Activated naive CD8-positive, alpha-beta T cell treated with anti-CD3 and anti-CD28 coated beads for 36 hours (primary cell): Measurements from ENCODE around the gene GRIPAP1. TPM values are rescaled to one million over a fixed set of nuclear protein-coding genes. Genes with fewer than 3 reads are reported as not detected.
"Not testable (repeated sequence)": the region's sequence is repeated elsewhere in the genome, so short reads cannot be mapped to it uniquely, and the experiment has no call there.

Source experiments
- DNase-seq: peaks from one replicate; pipeline ENCODE4 v3.0.0; 2021
- H3K27ac Mint-ChIP-seq: one replicate; pipeline ENCODE4 v1.8.0; 2022; ENCODE audit warnings: mild to moderate bottlenecking, moderate library complexity, mixed read lengths
- H3K27me3 Mint-ChIP-seq: one replicate; pipeline ENCODE4 v1.8.0; 2022; ENCODE audit warnings: mild to moderate bottlenecking, mixed read lengths
- H3K36me3 Mint-ChIP-seq: one replicate; pipeline ENCODE4 v1.8.0; 2021; ENCODE audit warnings: mild to moderate bottlenecking, mixed read lengths
- H3K4me1 Mint-ChIP-seq: one replicate; pipeline ENCODE4 v1.8.0; 2021; ENCODE audit warnings: mixed read lengths
- H3K4me3 Mint-ChIP-seq: one replicate; pipeline ENCODE4 v1.8.0; 2022; ENCODE audit warnings: mild to moderate bottlenecking, moderate library complexity, mixed read lengths
- H3K9me3 Mint-ChIP-seq: one replicate; pipeline ENCODE4 v1.8.0; 2022; ENCODE audit warnings: mixed read lengths
- total RNA-seq, 2 experiments: library from RNA; stranded (reverse); gene quantifications; one replicate each; pipeline ENCODE4 v1.2.3, GENCODE V29; 2021

Gene GRIPAP1
- total RNA-seq, 2 experiments from 2014 or later = 53.7 to 54.3 TPM

DNA sequence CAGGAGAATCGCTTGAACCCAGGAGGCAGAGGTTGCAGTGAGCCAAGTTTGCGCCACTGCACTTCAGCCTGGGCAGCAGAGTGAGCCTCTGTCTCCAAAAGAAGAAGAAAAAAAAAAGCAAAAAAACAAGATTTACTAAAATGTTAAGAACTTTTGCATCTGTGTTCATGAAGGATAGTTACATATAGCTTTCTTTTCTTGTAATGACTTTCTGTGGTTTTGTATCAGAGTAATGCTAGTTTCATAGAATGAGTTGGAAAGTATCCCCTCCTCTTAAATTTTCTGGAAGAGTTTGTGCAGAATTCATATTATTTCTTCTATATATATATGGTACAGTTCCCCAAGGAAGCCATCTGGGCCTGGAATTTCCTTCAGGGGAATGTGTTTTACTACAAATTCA is 17.0 kb upstream of the GRIPAP1 start:
- Mint-ChIP-seq H3K27ac (no peak overlapping the region), H3K4me3 (no peak overlapping the region), H3K27me3 (no peaks in the 10 kb centered on the region), H3K9me3 (no peaks in the 10 kb centered on the region), H3K4me1 (no peaks in the 10 kb centered on the region), H3K36me3 (no peaks in the 10 kb centered on the region)
- DNase-seq = no peak

DNA sequence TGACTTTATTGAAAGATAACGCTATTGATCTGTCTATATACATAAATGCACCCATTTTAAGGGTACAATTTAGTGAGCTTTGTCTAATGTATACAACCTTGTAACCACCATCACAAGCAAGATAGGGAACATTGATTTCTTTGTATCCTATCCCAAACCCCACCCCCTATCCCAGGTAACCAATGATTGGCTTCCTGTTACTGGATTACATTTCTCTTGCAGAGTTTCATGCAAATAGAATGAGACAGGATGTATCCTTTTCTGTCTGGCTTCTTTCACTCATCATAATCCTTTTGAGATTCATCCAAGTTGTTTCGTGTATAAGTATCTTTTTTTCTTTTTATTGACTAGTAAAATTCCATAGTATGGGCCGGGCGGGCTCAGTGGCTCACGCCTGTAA is 1.6 kb upstream of the GRIPAP1 start:
- H3K4me3 Mint-ChIP-seq = peak overlapping the region; percentile 42

GRCh38 chrX:49001521-49002090 is 458 bp downstream of the GRIPAP1 start:
- Mint-ChIP-seq H3K4me1 (peaks cover 25% of the 10 kb centered on the region), H3K27me3 (no peaks in the 10 kb centered on the region), H3K4me3 (peak overlapping the region; percentile 99), H3K36me3 (peaks cover 34% of the 10 kb centered on the region), H3K9me3 (no peaks in the 10 kb centered on the region), H3K27ac (peak overlapping the region; percentile 99)
- peak; percentile 58 for DNase-seq

More for the DNA sequence above, 1.6 kb upstream of the GRIPAP1 start:
- no peaks in the 10 kb centered on the region for H3K27me3 Mint-ChIP-seq
- peaks cover 13% of the 10 kb centered on the region for H3K4me1 Mint-ChIP-seq
- no peak for DNase-seq
- peak overlapping the region; percentile 20 for H3K27ac Mint-ChIP-seq
- no peaks in the 10 kb centered on the region for H3K9me3 Mint-ChIP-seq
- peaks cover 15% of the 10 kb centered on the region for H3K36me3 Mint-ChIP-seq

GRCh38 chrX:49000636-49001035 is 1.4 kb downstream of the GRIPAP1 start:
- no peaks in the 10 kb centered on the region for H3K27me3 Mint-ChIP-seq
- H3K4me3 Mint-ChIP-seq = peak overlapping the region; percentile 99
- H3K36me3 Mint-ChIP-seq = peaks cover 37% of the 10 kb centered on the region
- H3K27ac Mint-ChIP-seq = peak overlapping the region; percentile 99
- no peak for DNase-seq
- H3K9me3 Mint-ChIP-seq = no peaks in the 10 kb centered on the region
- peaks cover 26% of the 10 kb centered on the region for H3K4me1 Mint-ChIP-seq

DNA sequence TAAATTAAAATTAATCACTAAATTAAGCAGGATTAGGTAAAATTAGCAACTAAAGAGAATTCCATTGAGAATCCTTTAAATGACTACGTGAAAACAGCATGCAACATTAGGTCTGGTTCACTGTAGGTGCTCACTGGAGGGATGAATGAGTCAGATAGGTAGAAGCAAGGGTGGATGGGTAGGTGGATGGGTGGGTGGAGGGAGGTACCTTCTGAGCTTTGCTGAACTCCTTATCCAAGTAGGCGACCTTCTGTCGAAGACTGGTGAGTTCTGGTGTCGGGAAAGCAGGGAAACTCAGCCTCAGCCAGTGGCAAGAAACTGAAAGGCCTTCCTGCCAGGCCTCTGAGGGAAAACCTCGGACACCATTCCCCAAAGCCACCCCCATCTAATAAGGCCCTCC is 3.0 kb downstream of the GRIPAP1 start:
- no peak overlapping the region for H3K4me3 Mint-ChIP-seq
- H3K9me3 Mint-ChIP-seq = no peaks in the 10 kb centered on the region
- no peak for DNase-seq
- H3K27me3 Mint-ChIP-seq = no peaks in the 10 kb centered on the region
- peaks cover 28% of the 10 kb centered on the region for H3K4me1 Mint-ChIP-seq
- peaks cover 40% of the 10 kb centered on the region for H3K36me3 Mint-ChIP-seq
- no peak overlapping the region for H3K27ac Mint-ChIP-seq

DNA sequence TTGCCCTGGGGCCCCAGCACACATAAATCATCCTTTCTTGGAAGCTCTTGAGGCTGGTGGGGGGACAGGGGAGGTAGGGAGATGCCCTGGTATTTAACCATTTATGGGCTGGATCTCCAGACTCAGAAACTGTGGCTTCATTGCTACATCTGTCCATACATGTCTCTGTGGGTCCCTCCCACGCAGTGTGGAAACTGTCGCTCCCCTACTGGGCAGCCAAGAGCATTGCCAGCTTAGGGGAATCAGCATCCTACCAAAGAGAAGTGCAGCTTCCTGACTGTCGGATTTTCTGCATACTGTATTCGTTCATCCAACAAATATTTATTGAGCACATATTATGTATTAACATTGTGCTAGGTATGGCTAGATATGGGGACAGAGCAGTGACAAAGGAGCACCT is 3.7 kb downstream of the GRIPAP1 start:
- Mint-ChIP-seq H3K4me3 (no peak overlapping the region), H3K27me3 (no peaks in the 10 kb centered on the region), H3K27ac (no peak overlapping the region), H3K9me3 (no peaks in the 10 kb centered on the region), H3K4me1 (peaks cover 28% of the 10 kb centered on the region), H3K36me3 (peaks cover 40% of the 10 kb centered on the region)
- DNase-seq = no peak

DNA sequence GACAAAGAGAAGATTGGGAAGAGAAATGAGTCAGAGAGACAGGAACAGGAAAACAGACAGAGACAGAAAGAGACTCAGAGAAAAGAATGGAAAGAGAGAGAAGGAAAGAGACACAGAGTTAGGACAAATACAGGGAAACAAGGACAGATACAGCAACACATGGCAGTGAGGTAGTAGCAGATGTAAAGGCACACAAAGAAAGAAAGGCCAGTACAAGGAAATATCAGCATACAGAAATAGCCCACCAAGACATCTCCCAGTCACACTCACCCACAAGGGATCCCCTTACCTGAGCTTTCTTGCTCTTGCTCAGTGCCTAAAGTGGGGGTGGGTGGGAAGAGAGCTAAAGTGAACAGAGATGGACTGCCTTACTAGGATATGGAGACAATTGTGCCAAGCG is 4.2 kb downstream of the GRIPAP1 start:
- Mint-ChIP-seq H3K36me3 (peaks cover 40% of the 10 kb centered on the region), H3K9me3 (no peaks in the 10 kb centered on the region), H3K27me3 (no peaks in the 10 kb centered on the region), H3K27ac (peak overlapping the region; percentile 14), H3K4me3 (peak overlapping the region; percentile 14), H3K4me1 (peaks cover 28% of the 10 kb centered on the region)
- DNase-seq = no peak

GRCh38 chrX:48997455-48997854 is 4.6 kb downstream of the GRIPAP1 start:
- H3K4me1 Mint-ChIP-seq = peaks cover 24% of the 10 kb centered on the region
- H3K27ac Mint-ChIP-seq = peak overlapping the region; percentile 36
- peaks cover 40% of the 10 kb centered on the region for H3K36me3 Mint-ChIP-seq
- H3K27me3 Mint-ChIP-seq = no peaks in the 10 kb centered on the region
- no peak for DNase-seq
- no peaks in the 10 kb centered on the region for H3K9me3 Mint-ChIP-seq
- H3K4me3 Mint-ChIP-seq = peak overlapping the region; percentile 14

GRCh38 chrX:48996969-48997368 is 5.1 kb downstream of the GRIPAP1 start:
- H3K36me3 Mint-ChIP-seq = peaks cover 39% of the 10 kb centered on the region
- H3K27ac Mint-ChIP-seq = no peak overlapping the region
- no peaks in the 10 kb centered on the region for H3K9me3 Mint-ChIP-seq
- H3K4me3 Mint-ChIP-seq = no peak overlapping the region
- H3K27me3 Mint-ChIP-seq = no peaks in the 10 kb centered on the region
- DNase-seq = no peak
- H3K4me1 Mint-ChIP-seq = peaks cover 24% of the 10 kb centered on the region

DNA sequence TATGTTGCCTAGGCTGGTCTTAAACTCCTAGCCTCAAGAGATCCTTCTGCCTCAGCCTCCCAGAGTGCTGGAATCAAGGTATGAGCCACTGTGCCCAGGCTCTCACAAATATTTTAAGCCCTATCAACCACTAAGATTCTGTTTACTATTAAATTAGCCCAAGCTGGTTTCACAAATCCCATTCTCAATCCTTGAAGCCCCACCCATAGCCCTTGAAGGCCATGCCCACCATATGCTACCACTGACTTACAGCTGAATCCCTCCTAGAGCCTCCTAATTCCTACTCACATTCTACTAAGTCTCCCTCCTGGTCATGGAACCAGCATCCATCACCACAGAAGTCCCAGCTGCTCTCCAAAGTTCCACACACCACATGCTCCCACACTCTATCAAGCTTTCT is 9.7 kb downstream of the GRIPAP1 start:
- Mint-ChIP-seq H3K27me3 (no peaks in the 10 kb centered on the region), H3K9me3 (no peaks in the 10 kb centered on the region), H3K27ac (no peak overlapping the region), H3K36me3 (peaks cover 20% of the 10 kb centered on the region), H3K4me3 (no peak overlapping the region), H3K4me1 (peaks cover 5% of the 10 kb centered on the region)
- DNase-seq = no peak

GRCh38 chrX:48989483-48989882 is 12.6 kb downstream of the GRIPAP1 start:
- H3K36me3 Mint-ChIP-seq = peaks cover 11% of the 10 kb centered on the region
- H3K4me1 Mint-ChIP-seq = no peaks in the 10 kb centered on the region
- no peaks in the 10 kb centered on the region for H3K9me3 Mint-ChIP-seq
- no peak overlapping the region for H3K27ac Mint-ChIP-seq
- DNase-seq = no peak
- H3K4me3 Mint-ChIP-seq = no peak overlapping the region
- H3K27me3 Mint-ChIP-seq = no peaks in the 10 kb centered on the region

- no peak overlapping the region for H3K4me3 Mint-ChIP-seq
- H3K36me3 Mint-ChIP-seq = peaks cover 14% of the 10 kb centered on the region
- H3K27ac Mint-ChIP-seq = no peak overlapping the region
- H3K9me3 Mint-ChIP-seq = no peaks in the 10 kb centered on the region
- H3K4me1 Mint-ChIP-seq = no peaks in the 10 kb centered on the region
- no peak for DNase-seq
- no peaks in the 10 kb centered on the region for H3K27me3 Mint-ChIP-seq
These were observed 18.2 kb downstream of the GRIPAP1 start for GRCh38 chrX:48983896-48984295.

- Mint-ChIP-seq H3K36me3 (peaks cover 8% of the 10 kb centered on the region), H3K27me3 (no peaks in the 10 kb centered on the region), H3K4me1 (no peaks in the 10 kb centered on the region), H3K9me3 (no peaks in the 10 kb centered on the region), H3K4me3 (no peak overlapping the region), H3K27ac (no peak overlapping the region)
- no peak for DNase-seq
These were observed 19.0 kb downstream of the GRIPAP1 start for GRCh38 chrX:48983081-48983480.

GRCh38 chrX:48981178-48981577 is 20.9 kb downstream of the GRIPAP1 start:
- Mint-ChIP-seq H3K36me3 (peaks cover 8% of the 10 kb centered on the region), H3K27ac (no peak overlapping the region), H3K27me3 (no peaks in the 10 kb centered on the region)

DNA sequence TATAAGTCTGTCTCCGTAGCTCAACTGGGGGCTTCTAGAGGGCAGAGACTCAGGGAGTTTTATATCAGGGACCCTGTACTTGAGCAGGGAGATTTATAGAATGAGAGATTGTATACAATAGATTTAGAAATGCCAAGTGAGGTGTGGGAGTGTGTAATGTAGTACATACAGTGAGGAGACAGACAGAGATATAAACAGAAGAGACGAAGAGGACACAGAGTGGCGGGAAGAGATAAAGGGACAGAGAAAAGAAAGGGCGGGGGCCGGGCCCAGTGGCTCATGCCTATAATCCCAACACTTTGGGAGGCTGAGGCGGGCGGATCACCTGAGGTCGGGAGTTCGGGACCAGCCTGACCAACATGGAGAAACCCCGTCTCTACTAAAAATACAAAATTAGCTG is 21.7 kb downstream of the GRIPAP1 start:
- not testable (repeated sequence) for H3K9me3 Mint-ChIP-seq, DNase-seq, H3K36me3 Mint-ChIP-seq, H3K4me1 Mint-ChIP-seq, H3K4me3 Mint-ChIP-seq, H3K27me3 Mint-ChIP-seq, H3K27ac Mint-ChIP-seq

More at GRCh38 chrX:48981178-48981577, 20.9 kb downstream of the GRIPAP1 start:
- no peak overlapping the region for H3K4me3 Mint-ChIP-seq
- H3K4me1 Mint-ChIP-seq = no peaks in the 10 kb centered on the region
- no peaks in the 10 kb centered on the region for H3K9me3 Mint-ChIP-seq
- no peak for DNase-seq

GRCh38 chrX:48978226-48978625 is 23.8 kb downstream of the GRIPAP1 start:
- Mint-ChIP-seq H3K4me3 (no peak overlapping the region), H3K27ac (no peak overlapping the region), H3K9me3 (no peaks in the 10 kb centered on the region), H3K27me3 (no peaks in the 10 kb centered on the region), H3K4me1 (peaks cover 3% of the 10 kb centered on the region), H3K36me3 (peaks cover 9% of the 10 kb centered on the region)
- no peak for DNase-seq
